Pancreas (tissue), 10 donors: Measurements from ENCODE around the gene MTUS2. TPM values are rescaled to one million over a fixed set of nuclear protein-coding genes. Genes with fewer than 3 reads are reported as not detected.
A peak's percentile ranks its signal among the peaks of the same experiment; 100 is the strongest.

Experiments used
- ATAC-seq, 4 donors: fragments of 200-7000 bp; cut with Tn5 transposase; one replicate each; pipeline versions ENCODE4 v1.8.0 to v1.9.1; 2020; ENCODE audit warnings: mild to moderate bottlenecking in 4 of 4, moderate library complexity in 4 of 4
- DNase-seq, 6 donors: peaks; one replicate each; pipeline ENCODE4 v3.0.0-alpha.2; 2020
- FAIRE-seq: peaks from 2 replicates; lab custom pipeline; 2012; peaks lifted over from hg19 to GRCh38; lab: Jason Lieb, UNC
- H3K27ac ChIP-seq, 4 donors: fragments of 200-600 bp; sonication (generic); 1 replicate in 3 of 4; 2 replicates in 1 of 4; pipeline versions ENCODE4 v1.5.0 to v1.8.0; 2020
- H3K27me3 ChIP-seq, 4 donors: fragments of 200-600 bp; one replicate each; pipeline ENCODE4 v1.8.0; 2021
- H3K36me3 ChIP-seq, 3 donors: fragments of 200-600 bp; sonication (generic) in 1 of 3; one replicate each; pipeline versions ENCODE4 v1.5.0 to v1.8.0; 2020 to 2021
- H3K4me1 ChIP-seq, 3 donors: fragments of 200-600 bp; one replicate each; pipeline ENCODE4 v1.8.0; 2021
- H3K4me3 ChIP-seq, 4 donors: fragments of 200-600 bp; sonication (generic) in 2 of 4; one replicate each; pipeline versions ENCODE4 v1.5.0 to v1.8.0; 2020 to 2021
- H3K9me3 ChIP-seq, 4 donors: fragments of 200-600 bp; one replicate each; pipeline ENCODE4 v1.8.0; 2021
- CTCF ChIP-seq, 4 donors: fragments of 200-600 bp; sonication (generic) in 3 of 4; IDR thresholded peaks; one replicate each; pipeline versions ENCODE4 v1.5.0 to v1.8.0; 2021; ENCODE audit warnings: antibody characterized with exemption in 4 of 4
- WGBS, 2 donors: extraction: QIAGEN DNeasy Blood & Tissue Kit; methylation state at CpG; one replicate each; pipeline ENCODE4 v1.1.7; 2013; 5-methylcytosine and 5-hydroxymethylcytosine counted together
- intact Hi-C, 3 donors: fragments of 100-400 bp; cut with DNase I; formaldehyde crosslinking; loops; one replicate each; pipeline versions ENCODE4 v1.11.1 to v1.14.2; 2022
- polyA plus RNA-seq, 2 donors: library from polyadenylated mRNA; stranded (reverse); fragments of 200-250 nt; gene quantifications; one replicate each; pipeline ENCODE4 v1.2.3, GENCODE V29; 2013
- total RNA-seq, 6 donors: library from RNA; stranded (reverse); fragmentation: NEBNext Ultra II Directional in 4 of 6; extraction: Animal tissue kit (Norgen Biotek cat#: 25700) in 4 of 6; gene quantifications; one replicate each; pipeline versions ENCODE4 v1.2.1 to v1.2.4, GENCODE V29; 2021 to 2023
- donor health status: healthy with polysubstance abuse.
- donor health status: DM: no; HTN: no; CAD: no; lungs with moderate emphysema.
- donor health status: DM: no; HTN: no; CAD: no.
- donor health status: control.
- donor health status: control.
- donor health status: Bipolar disorder and iron deficiency.
- donor health status: DM: yes; HTN: yes; CAD: no.
- donor health status: DM: no; HTN: no; CAD: no.
- donor health status: DM: no; HTN: no; CAD: no.
- donor health status: DM: yes; HTN: yes; CAD: no.

Gene MTUS2
- total and polyA plus RNA-seq, 8 donors: 2.2 to 9.0 (median 4.8) TPM

- TF ChIP-seq CTCF (IDR thresholded peaks at IDR 0.05): no peak
- H3K27me3 ChIP-seq: no peaks in the 10 kb centered on the region
- no peak overlapping the region for H3K4me3 ChIP-seq
- WGBS, 2 donors: 93 to 95% methylated on average over 1 of the region's 1 CpG
- DNase-seq: no peak
- no peaks in the 10 kb centered on the region for H3K4me1 ChIP-seq
- no peak for ATAC-seq
- H3K36me3 ChIP-seq: no peaks in the 10 kb centered on the region
- no peaks in the 10 kb centered on the region for H3K9me3 ChIP-seq
- no peak overlapping the region for H3K27ac ChIP-seq
- intact Hi-C loops: no loop called here
- no peak for FAIRE-seq
Observed at GRCh38 chr13:29115842-29116241, 295.7 kb downstream of the MTUS2 start.

- intact Hi-C loops: no loop called here
- ATAC-seq (no peak), DNase-seq (no peak), FAIRE-seq (no peak)
- no peaks in the 10 kb centered on the region for H3K27me3 ChIP-seq
- no peak overlapping the region for H3K4me3 ChIP-seq
- no peaks in the 10 kb centered on the region for H3K36me3 ChIP-seq
- no peak overlapping the region for H3K27ac ChIP-seq
- TF ChIP-seq CTCF (IDR thresholded peaks at IDR 0.05): no peak
- WGBS, 2 donors: 68 to 69% methylated on average over 8 of the region's 8 CpGs
- H3K4me1 ChIP-seq: no peaks in the 10 kb centered on the region
- H3K9me3 ChIP-seq: no peaks in the 10 kb centered on the region
Observed at GRCh38 chr13:29117663-29118062, 297.5 kb downstream of the MTUS2 start.

- Histone ChIP-seq H3K9me3 (no peaks in the 10 kb centered on the region), H3K36me3 (no peaks in the 10 kb centered on the region), H3K4me3 (no peak overlapping the region), H3K27me3 (no peaks in the 10 kb centered on the region), H3K27ac (no peak overlapping the region), H3K4me1 (no peaks in the 10 kb centered on the region)
- 42 to 52% methylated on average over 1 of the region's 1 CpG for WGBS, 2 donors
- intact Hi-C loops: no loop called here
- TF ChIP-seq CTCF (IDR thresholded peaks at IDR 0.05): no peak
- FAIRE-seq: no peak
- no peak for DNase-seq
- no peak for ATAC-seq
Observed at GRCh38 chr13:29118471-29118870, 298.3 kb downstream of the MTUS2 start.

- no peak for FAIRE-seq
- Histone ChIP-seq H3K4me3 (no peak overlapping the region), H3K9me3 (no peaks in the 10 kb centered on the region), H3K36me3 (no peaks in the 10 kb centered on the region), H3K27ac (no peak overlapping the region), H3K27me3 (no peaks in the 10 kb centered on the region), H3K4me1 (no peaks in the 10 kb centered on the region)
- WGBS, 2 donors: 36 to 39% methylated on average over 5 of the region's 5 CpGs
- peak in 1 of 4 donors; percentile 28 for ATAC-seq
- no peak for DNase-seq
- TF ChIP-seq CTCF (IDR thresholded peaks at IDR 0.05): no peak
- intact Hi-C loops: no loop called here
Observed at GRCh38 chr13:29125191-29125933, 305.2 kb downstream of the MTUS2 start.

GRCh38 chr13:29125934-29126424 lies 305.8 kb downstream of the MTUS2 start:
- Histone ChIP-seq H3K27ac (no peak overlapping the region), H3K36me3 (no peaks in the 10 kb centered on the region), H3K4me3 (no peak overlapping the region), H3K27me3 (no peaks in the 10 kb centered on the region), H3K9me3 (no peaks in the 10 kb centered on the region), H3K4me1 (no peaks in the 10 kb centered on the region)
- TF ChIP-seq CTCF (IDR thresholded peaks at IDR 0.05): no peak
- WGBS, 2 donors: 61 to 66% methylated on average over 5 of the region's 5 CpGs
- ATAC-seq (no peak), FAIRE-seq (no peak), DNase-seq (no peak)
- intact Hi-C loops: no loop called here
